ENCODE results near the gene MMD.

MMD gene

GRCh38 chr17:55356434-55357328 lies 65.0 kb downstream of the MMD start:
- TF ChIP-seq CTCF (conservative IDR thresholded peaks at IDR 0.05; ENCODE audit: low read length) (peak; percentile 88), EZH2phosphoT487 (IDR thresholded peaks at IDR 0.05; ENCODE audit: borderline replicate concordance) (no peak)
- Histone ChIP-seq H3K9ac (ENCODE audit: low read depth, low read length, poor library complexity, severe bottlenecking) (no peak overlapping the region), H3K27me3 (ENCODE audit: insufficient read depth, low read length, poor library complexity, severe bottlenecking) (no peaks in the 10 kb centered on the region), H3K36me3 (ENCODE audit: insufficient read depth, low read length) (no peaks in the 10 kb centered on the region), H3F3A (ENCODE audit: low read depth) (no peaks in the 10 kb centered on the region), H4K20me1 (ENCODE audit: insufficient read depth, low read length, poor library complexity, severe bottlenecking) (no peaks in the 10 kb centered on the region), H3K4me1 (ENCODE audit: insufficient read depth, low read length, poor library complexity, severe bottlenecking) (no peaks in the 10 kb centered on the region), H3K4me2 (ENCODE audit: low read depth, low read length, poor library complexity, severe bottlenecking) (no peak overlapping the region), H3K79me2 (ENCODE audit: insufficient read depth, low read length) (no peaks in the 10 kb centered on the region), H3K4me3 (ENCODE audit: low read length, poor library complexity, severe bottlenecking) (no peak overlapping the region), H3K9me3 (ENCODE audit: insufficient read depth, low read depth, low read length) (0 out of 2 replicates have a peak, but pooled peaks cover 4% of the 10 kb centered on the region), H2AFZ (ENCODE audit: low read length) (peak overlapping the region; percentile 60; the same call in 1 of the 2 replicates), H3K9me2 (replicated peaks; ENCODE audit: low read depth, low read length) (no peaks in the 10 kb centered on the region)

- Histone ChIP-seq H3K9me2 (replicated peaks; ENCODE audit: low read depth, low read length) (no peaks in the 10 kb centered on the region), H4K20me1 (ENCODE audit: insufficient read depth, low read length, poor library complexity, severe bottlenecking) (no peaks in the 10 kb centered on the region), H3K79me2 (ENCODE audit: insufficient read depth, low read length) (no peaks in the 10 kb centered on the region), H3K27me3 (ENCODE audit: insufficient read depth, low read length, poor library complexity, severe bottlenecking) (no peaks in the 10 kb centered on the region), H3K36me3 (ENCODE audit: insufficient read depth, low read length) (no peaks in the 10 kb centered on the region), H3K4me2 (ENCODE audit: low read depth, low read length, poor library complexity, severe bottlenecking) (no peak overlapping the region), H3K9ac (ENCODE audit: low read depth, low read length, poor library complexity, severe bottlenecking) (no peak overlapping the region), H2AFZ (ENCODE audit: low read length) (no peak overlapping the region), H3F3A (ENCODE audit: low read depth) (no peaks in the 10 kb centered on the region), H3K9me3 (ENCODE audit: insufficient read depth, low read depth, low read length) (no peaks in the 10 kb centered on the region), H3K4me3 (ENCODE audit: low read length, poor library complexity, severe bottlenecking) (no peak overlapping the region), H3K4me1 (ENCODE audit: insufficient read depth, low read length, poor library complexity, severe bottlenecking) (no peaks in the 10 kb centered on the region)
- TF ChIP-seq EZH2phosphoT487 (IDR thresholded peaks at IDR 0.05; ENCODE audit: borderline replicate concordance): no peak
- TF ChIP-seq CTCF (conservative IDR thresholded peaks at IDR 0.05; ENCODE audit: low read length): no peak
Observed at GRCh38 chr17:55354941-55355340, 66.7 kb downstream of the MMD start.

GRCh38 chr17:55354010-55354409 lies 67.6 kb downstream of the MMD start:
- no peaks in the 10 kb centered on the region for H3K27me3 ChIP-seq (ENCODE audit: insufficient read depth, low read length, poor library complexity, severe bottlenecking)
- H3K4me3 ChIP-seq (ENCODE audit: low read length, poor library complexity, severe bottlenecking): no peak overlapping the region
- no peak overlapping the region for H2AFZ ChIP-seq (ENCODE audit: low read length)
- no peaks in the 10 kb centered on the region for H3F3A ChIP-seq (ENCODE audit: low read depth)
- H3K36me3 ChIP-seq (ENCODE audit: insufficient read depth, low read length): no peaks in the 10 kb centered on the region
- H3K9ac ChIP-seq (ENCODE audit: low read depth, low read length, poor library complexity, severe bottlenecking): no peak overlapping the region
- no peaks in the 10 kb centered on the region for H4K20me1 ChIP-seq (ENCODE audit: insufficient read depth, low read length, poor library complexity, severe bottlenecking)
- no peak for TF ChIP-seq EZH2phosphoT487 (IDR thresholded peaks at IDR 0.05; ENCODE audit: borderline replicate concordance)
- TF ChIP-seq CTCF (conservative IDR thresholded peaks at IDR 0.05; ENCODE audit: low read length): no peak
- no peaks in the 10 kb centered on the region for H3K9me2 ChIP-seq (replicated peaks; ENCODE audit: low read depth, low read length)
- no peaks in the 10 kb centered on the region for H3K9me3 ChIP-seq (ENCODE audit: insufficient read depth, low read depth, low read length)
- no peaks in the 10 kb centered on the region for H3K4me1 ChIP-seq (ENCODE audit: insufficient read depth, low read length, poor library complexity, severe bottlenecking)
- H3K4me2 ChIP-seq (ENCODE audit: low read depth, low read length, poor library complexity, severe bottlenecking): no peak overlapping the region
- H3K79me2 ChIP-seq (ENCODE audit: insufficient read depth, low read length): no peaks in the 10 kb centered on the region

Data from Loucy (cell line).